Inferior parietal cortex (tissue), 1 donor: Measurements from ENCODE around the gene FKBP5.
"Not testable (repeated sequence)": the region's sequence is repeated elsewhere in the genome, so short reads cannot be mapped to it uniquely, and the experiment has no call there.

ENCODE experiments used
- DNase-seq: peaks from one replicate; pipeline ENCODE4 v3.0.0-alpha.2; 2016; ENCODE audit errors: extremely low spot score

FKBP5 gene

DNA sequence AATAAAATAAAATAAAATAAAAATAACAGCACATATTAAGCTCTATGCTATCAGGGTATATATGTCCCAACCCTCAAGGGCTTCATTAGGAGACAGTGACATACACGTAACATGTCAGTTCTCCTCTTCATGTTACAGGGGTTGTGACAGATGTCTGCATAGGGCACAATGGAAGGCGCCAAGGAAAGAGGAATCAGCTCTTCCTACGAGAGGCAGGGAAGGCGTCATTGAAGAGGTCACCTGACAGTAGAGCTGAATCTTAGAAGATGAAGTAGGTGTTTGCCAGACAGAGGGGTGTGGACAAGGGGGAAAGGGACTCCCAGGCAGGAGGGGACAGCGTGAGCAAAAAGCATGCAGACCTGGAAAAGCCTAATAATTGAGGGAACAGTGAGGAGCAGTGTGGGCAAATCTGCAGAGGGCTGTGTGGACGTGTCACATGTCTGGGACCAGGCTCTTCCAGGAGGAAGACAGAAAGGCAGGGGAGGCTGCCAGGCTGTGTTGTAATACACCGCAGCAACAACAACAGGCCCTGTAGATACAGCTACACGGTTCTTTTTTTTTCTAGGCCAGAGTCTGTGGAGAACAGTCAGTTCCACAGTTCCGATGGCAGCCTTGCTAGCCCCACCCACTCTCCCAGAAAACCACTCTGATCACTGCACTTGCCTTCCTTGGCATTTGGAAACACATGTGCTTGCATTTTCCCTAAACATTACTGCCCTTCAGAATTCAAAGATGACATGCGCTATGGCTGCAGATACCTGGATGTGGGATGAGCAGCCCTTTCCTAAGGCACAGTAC lies 2.5 kb upstream of the FKBP5 start:
- peak; percentile 45 for DNase-seq

DNA sequence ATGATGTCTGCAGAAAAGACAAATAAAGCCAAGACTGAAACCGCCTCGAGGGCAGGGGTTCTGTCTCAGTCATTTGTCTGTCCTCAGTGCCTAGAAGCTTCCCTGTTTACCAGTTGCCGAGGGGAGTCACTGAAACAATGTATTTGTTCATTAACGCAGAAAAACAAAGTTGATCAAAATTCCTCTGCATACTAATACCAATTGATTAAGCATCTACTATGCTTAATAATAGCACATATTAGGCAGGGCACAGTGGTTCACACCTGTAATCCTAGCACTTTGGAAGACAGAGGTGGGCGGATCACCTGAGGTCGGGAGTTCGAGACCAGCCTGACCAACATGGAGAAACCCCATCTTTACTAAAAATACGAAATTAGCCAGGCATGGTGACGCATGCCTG lies 1.8 kb upstream of the FKBP5 start:
- DNase-seq = no peak

DNA sequence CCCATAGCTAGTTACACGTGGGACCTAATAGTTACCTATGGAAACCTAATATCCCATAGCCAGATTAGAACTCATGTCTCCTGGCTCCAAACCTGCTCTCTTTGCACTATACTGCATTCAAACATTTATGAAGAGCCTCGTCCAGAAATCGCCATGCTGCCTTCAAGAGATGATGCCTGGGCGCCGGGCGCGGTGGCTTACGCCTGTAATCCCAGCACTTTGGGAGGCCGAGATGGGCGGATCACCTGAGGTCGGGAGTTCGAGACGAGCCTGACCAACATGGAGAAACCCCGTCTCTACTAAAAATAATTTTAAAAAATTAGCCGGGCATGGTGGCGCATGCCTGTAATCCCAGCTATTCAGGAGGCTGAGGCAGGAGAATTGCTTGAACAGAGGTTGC lies 1.3 kb upstream of the FKBP5 start:
- DNase-seq = not testable (repeated sequence)

DNA sequence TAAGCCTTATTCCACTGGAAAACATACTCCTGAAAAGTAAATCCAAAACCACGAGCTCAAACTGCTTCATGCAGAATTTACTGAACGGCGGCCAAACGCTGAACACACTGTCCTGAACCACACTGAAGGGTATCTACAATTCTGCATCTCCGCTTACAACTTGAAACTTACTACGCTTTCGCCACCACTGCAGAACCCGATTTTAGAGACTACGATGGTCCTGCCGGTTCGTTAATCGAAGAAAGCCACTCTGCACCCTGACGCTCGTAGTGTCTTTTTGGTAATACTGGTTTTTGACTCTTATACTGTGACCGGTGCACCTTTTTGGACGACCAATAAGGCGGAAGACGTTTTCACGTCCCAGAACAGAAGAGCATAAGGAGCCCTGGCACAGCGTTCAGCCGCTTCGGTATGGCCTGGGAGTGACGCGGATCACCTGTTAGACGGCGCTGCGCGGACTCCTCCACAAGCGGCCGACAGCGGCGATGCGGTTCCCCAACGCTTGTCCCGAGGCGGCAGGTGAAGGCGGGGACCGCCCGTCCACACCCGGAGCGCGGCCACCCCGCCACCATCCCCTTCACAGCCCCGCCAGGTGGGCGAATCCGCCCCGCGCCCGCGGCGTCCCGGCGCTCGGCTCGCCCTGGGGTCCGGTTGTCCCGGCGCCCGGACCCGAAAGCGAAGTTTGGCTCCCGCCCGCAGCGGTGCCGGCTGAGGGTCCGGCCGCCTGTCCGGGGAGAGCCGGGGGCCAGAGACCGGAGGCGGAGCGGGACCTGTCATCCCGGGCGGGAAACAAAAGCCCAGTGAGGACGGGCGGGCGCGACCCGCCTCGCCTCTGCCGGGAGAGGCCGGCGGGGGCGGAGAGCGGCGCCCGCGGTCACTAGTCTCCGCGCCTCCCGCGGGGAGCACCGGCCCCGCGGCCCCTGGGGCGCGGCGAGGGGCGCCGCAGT lies 784 bp downstream of the FKBP5 start:
- peak; percentile 50 for DNase-seq

DNA sequence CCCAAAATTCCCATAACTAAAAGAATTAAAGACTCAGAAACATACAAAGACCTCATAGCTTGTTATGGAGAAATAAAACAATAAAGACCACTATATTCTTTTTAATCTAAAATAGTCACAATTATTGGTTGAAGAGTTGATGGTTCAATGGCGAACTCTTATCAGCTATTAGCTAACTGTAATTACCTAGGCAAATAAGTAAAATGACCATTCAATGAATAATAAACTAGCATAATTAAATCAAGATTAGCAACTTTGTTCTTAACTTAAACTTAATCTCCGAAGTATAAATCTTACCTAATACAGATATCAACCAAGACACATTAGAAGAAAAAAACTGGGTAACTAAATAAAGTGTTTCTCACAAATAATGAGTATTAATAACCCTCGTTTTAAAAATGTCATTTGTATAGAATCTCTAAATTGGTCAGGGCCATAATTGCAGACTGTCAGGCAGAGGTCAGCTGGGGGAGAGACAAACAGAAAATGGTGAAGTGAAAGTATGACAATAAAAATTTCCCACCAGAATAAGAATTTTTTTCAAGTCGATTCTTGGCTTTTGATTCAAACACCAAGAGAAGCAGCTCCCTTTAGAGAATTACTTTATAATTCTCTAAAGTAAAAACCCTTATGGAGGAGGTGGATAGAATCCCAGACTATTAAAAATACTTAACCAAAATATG lies 1.7 kb downstream of the FKBP5 start:
- no peak for DNase-seq

DNA sequence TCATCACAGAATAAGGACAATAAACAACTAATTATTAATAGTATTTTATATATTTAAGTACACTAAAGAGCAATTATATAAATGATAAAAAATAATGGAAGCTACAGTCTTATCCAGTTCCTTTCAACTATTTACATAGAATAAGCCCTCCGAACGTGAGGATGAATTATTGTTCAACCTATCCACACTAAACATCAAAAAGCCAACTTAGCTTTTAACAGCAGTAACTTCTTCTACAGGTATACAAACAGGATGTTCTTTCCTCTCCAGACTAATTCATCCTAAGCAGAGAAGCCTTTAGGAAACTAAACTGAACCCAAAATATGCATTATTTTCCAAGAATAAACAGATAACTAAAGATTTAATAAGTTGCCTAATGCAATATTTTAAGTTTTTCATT lies 2.3 kb downstream of the FKBP5 start:
- DNase-seq = no peak

DNA sequence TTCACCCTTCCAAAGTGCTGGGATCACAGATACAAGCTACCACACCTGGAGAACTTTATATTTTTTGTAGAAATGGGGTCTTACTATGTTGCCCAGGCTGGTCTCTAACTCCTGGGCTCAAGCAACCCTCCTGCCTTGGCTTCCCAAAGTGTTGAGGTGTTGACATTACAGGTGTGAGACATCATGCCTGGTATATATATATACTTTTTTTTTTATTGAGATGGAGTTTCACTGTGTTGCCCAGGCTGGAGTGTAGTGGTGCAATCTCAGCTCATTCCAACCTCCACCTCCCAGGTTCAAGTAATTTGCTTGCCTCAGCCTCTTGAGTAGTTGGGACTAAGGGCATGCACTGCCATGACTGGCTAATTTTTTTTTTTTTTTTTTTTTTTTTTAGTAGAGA lies 5.4 kb downstream of the FKBP5 start:
- no peak for DNase-seq

DNA sequence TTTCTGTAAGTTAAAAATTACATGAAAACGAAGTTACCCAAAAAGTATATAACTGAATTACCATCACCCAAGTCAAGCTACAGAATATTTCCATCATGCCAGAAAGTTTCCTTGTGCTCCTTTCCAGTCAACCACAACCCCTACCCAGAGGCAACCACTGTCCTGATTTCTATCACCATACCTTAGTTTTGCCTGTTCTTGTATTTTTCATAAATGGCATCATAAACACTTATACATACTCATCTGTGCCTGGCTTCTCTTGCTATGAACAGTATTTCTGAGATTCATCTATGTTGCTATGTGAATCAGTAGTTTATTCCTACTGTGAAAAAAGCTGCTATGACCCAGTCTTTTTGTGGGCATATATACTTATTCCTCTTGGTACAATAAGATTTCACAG lies 7.4 kb downstream of the FKBP5 start:
- no peak for DNase-seq

DNA sequence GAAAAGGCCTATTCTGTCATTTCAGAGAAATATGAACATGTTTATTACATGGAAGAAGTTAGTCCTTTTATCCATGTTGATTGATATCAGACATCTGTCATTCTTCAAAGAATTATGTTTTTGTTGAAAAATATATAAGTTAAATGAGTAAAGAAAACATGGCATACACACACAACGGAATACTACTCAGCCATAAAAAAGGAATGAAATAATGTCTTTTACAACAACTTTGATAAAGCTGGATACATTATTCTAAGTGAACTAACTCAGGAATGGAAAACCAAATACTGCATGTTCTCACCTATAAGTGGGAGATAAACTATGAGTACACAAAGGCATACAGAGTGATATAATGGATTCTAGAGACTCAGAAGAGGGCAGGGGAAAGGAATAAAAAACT lies 9.3 kb downstream of the FKBP5 start:
- no peak for DNase-seq

DNA sequence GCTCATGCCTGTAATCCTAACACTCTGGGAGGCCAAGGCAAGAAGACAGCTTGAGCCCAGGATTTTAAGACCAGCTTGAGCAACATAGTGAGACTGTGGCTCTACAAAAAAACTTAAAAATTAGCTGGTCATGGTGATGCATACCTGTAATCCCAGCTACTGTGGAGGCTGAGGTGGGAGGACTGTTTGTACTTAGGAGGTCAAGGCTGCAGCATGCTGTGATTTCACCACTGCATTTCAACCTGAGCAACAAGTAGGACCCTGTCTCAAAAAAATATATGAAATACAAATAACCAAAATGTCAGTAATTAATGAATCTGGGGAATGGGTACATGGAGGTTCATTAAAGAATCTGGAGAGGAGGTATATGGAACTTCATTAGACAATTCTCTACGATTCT lies 9.9 kb downstream of the FKBP5 start:
- no peak for DNase-seq

DNA sequence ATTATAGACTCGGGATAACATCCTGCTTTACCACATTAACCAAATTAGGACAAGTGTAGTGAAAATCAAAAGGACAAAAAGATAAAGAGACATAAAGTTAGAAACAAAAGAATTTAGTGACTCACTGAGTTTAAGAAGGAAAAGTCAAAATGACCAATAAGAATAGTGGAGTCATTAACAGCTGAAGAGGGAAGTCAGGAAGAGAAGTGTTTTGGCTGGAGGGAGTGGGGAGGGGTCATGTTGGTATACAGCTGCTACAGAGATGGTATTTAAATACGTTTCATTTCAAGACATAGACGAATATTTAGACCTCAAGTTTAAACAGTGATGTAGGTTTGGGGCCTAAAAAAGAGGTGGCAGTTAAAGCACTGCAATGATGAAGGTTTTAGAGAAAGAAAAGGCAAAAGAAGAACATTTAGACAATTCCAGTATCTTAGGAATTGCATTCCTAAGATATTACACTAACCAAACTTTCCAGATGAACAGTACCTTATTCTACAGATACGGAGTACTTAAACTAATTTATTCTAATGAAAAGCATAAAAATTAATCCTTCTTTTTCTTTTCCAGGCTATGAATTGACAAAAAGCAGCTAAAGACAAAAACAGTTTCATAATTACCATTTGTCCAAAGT lies 10.6 kb downstream of the FKBP5 start:
- no peak for DNase-seq

DNA sequence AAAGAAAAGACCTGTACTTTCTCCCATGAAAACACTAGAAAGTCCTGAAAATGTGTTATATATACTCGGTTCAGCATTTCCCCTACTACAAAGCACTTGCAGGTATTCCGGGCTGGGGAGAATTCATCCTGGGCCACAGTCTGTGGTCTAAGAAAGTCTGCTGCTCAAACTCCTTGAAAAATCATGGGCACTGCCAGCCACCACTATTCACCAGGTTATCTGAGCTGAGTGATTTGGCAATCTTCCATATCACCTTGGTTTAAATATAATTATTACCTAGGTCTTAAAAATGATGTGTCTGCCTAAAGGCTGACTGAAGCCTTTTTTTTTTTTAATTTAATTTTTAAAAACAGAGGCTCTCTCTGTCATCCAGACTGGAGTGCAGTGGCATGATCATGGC lies 11.3 kb downstream of the FKBP5 start:
- no peak for DNase-seq

DNA sequence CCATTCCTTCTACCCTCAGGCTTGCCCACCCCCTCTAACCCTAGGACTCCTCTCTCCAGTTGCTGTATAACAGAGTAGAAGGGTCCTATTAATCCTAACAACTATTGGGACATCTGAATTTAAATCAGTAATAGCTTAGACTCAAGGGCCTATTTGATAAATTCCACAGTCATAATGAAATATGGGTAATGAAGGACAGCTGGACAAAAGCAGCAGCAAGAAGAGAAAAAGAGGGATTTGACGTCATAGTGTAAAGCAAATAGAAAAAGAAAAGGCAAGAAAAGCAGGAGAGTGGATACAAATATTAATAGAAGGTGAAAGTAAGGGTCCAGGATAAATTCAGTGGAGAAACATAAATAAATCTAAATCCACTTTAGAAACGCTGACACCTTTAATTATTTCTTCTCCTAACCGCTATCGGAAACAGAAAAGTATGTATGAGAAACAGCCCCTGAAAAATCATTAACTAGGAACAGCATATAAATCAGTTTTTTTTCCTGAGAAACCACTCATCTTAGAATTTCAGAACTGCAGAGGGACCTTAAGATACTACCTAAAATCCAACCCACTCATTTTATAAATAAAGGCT lies 12.8 kb downstream of the FKBP5 start:
- DNase-seq = no peak

DNA sequence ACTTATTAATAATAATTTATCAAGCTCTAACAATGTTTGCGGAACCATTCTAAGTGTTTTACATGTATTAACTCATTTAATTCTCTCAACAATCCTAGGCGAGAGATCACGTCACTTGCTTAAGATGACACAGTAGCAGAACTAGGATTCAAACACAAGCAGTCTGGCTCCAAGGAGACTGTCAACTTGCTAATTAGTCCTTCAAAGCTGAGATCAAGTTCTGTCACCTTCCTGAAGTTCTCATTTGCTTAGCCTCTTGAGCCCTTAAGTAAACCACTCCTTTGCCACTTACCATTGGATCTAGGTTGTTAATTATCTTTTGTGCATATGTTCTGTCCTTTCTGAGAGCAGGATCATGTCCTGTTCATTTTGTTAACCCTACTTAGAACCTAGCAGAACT lies 14.1 kb downstream of the FKBP5 start:
- DNase-seq = no peak

DNA sequence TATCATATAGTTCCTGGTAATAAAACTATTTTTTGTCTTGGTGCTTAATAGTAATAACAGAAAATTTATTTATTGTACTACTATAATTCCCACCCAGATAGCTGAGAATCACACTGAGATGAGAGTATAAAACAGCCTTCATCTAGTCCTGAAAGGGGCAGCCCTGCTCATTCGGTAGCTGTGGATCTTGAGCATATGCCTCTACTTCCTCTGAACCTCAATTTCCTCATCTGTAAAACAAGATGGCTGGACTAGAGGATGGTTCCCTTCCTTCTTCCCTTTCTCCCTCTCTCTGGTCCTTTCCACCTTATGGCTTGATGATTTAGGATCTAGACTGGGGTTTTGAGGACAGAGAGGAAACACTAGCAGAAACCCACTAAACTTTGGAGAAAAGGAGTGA lies 15.0 kb downstream of the FKBP5 start:
- DNase-seq = no peak

DNA sequence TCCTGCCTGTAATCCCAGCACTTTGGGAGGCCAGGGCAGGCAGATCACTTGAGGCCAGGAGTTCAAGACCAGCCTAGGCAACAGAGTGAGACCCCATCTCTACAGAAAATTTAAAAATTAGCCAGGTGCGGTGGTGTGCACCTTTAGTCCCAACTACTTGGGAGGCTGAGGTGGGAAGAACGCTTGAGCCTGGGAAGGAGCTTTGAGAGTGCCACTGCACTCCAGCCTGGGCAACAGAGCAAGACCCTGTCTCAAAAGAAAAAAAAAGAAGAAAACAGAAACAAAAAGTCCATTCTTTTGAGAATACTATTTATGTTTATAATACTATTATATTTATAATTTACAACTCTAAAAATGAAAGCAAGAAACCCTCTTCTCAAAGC lies 15.4 kb downstream of the FKBP5 start:
- DNase-seq = not testable (repeated sequence)

DNA sequence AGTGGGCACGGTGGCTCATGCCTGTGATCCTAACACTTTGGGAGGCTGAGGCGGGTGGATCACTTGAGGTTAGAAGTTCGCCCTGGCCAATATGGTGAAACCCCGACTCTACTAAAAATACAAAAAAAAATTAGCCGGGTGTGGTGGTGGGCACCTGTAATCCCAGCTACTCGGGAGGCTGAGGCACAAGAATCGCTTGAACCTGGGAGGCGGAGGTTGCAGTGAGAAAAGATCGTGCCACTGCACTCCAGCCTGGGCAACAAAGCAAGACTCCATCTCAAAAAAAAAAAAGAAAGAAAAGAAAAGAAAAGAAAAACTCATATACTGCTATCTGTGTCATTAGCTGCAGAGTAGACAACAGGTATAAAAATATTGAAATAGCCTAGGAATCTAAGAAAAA lies 18.3 kb downstream of the FKBP5 start:
- DNase-seq = not testable (repeated sequence)

DNA sequence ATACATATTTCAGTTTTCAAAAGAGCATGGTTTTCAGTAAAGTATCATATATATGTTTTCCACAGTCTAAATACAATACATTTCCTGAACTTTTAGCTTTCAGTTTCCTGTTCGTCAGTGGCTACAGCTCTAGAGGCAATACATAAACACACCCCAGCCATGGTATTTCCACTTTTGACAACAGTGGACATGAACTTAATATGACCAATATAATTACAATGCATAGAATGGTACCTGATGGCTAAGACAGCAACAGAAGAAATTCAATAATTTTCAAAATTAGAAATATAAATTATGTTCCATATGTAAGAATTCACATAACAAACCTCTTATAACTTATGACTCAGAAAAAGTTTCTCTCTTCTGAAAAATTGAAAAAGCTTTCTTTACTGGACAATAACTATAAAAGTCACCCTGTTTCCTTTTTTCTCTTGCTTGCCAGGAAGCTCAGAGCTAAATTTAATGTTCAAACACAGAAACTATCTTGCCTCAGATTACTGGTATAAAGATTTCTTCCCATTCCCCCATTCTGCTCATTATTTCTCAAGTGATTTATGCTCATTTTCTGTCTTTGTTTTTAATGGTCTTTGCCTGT lies 19.2 kb downstream of the FKBP5 start:
- DNase-seq = no peak

DNA sequence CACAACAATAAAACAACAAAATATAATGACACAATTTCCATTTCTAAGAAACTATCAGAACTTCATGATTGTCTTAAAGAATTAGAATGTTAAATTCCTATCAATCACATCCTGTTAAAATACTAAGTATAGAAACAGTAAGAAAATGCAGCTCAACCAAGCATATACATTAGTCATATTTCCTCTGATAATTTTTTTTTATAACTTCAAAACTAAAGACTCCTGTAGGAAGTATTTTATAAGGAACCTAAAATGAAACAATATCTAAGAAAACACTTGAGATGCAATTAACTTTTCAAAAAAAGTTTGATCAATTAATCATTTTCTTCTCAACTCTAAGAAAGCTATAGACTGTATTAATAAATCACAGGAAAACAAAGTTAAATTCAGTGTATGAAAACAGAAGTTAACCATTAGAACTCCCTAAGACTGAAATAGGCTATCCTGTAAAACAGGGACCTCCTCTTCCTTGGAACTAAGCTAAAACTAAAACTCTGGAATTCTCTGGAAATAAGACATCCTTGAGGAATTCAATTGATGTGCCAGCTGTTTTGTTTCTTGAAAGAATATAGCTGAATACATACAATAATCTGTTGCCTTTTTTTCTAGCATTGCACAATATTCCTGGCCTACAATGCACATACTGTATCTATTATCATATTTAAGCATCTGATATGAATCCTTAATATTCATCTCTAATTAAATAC lies 19.8 kb downstream of the FKBP5 start:
- DNase-seq = no peak

DNA sequence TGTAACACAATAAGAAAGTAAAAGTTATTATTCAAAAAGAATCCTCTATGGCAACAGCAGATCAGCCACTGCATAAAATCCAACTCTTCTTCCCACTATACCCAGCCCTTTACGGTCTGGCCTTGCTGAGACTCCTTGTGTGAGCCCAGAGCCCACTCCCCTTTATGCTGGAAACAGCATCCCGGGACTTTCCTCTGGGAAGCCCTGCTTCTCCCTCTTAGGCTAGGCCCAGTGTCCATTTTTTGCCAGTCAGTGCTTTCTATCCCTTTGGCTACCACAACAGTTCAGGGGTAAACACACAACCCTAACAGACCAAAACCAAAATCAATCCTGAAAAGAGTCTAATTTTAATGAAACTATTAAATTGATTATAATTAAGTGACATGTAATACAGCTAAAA lies 20.6 kb downstream of the FKBP5 start:
- DNase-seq = no peak

DNA sequence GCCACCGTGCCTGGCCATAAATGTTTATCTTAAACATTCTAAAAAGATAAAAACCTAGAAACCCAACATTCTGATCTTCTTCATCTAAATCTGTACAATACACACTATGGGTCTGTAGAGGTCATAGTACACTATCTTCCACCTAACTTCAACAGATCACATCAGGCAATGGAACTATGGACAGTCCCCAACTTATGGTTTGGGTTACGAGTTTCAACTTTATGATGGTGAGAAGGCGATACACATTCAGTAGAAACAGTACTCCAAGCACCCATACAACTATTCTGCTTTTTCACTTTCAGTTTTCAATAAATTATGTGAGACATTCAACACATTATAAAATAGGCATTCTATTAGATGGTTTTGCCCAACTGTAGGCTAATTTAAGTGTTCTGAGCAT lies 23.1 kb downstream of the FKBP5 start:
- DNase-seq = no peak
